ENCODE data around the gene ACTR1A.

DNA sequence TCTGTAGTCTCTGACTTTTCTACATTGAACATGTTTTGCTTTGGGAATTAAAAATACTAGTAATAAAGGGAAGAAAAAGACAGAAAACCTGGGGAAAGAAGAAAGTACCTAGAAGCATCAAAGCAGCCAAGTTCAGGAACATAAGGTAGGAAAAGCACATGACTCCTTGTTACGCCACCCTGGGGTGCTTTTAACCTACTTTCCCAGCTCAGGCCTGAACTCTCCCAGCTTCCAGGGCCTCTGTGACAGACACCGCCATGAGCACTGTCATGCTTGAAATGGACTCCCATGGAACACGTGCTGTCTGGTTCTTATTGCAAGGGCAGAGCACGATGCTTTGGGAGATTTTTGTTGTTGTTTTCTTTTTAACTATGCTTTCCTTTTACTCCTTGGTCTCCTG, 11.4 kb downstream of the ACTR1A start:
- no peak for TF ChIP-seq EZH2 (IDR thresholded peaks at IDR 0.05; ENCODE audit: borderline replicate concordance, low read depth, low read length, poor library complexity, severe bottlenecking)
- TF ChIP-seq, protein P1, sequence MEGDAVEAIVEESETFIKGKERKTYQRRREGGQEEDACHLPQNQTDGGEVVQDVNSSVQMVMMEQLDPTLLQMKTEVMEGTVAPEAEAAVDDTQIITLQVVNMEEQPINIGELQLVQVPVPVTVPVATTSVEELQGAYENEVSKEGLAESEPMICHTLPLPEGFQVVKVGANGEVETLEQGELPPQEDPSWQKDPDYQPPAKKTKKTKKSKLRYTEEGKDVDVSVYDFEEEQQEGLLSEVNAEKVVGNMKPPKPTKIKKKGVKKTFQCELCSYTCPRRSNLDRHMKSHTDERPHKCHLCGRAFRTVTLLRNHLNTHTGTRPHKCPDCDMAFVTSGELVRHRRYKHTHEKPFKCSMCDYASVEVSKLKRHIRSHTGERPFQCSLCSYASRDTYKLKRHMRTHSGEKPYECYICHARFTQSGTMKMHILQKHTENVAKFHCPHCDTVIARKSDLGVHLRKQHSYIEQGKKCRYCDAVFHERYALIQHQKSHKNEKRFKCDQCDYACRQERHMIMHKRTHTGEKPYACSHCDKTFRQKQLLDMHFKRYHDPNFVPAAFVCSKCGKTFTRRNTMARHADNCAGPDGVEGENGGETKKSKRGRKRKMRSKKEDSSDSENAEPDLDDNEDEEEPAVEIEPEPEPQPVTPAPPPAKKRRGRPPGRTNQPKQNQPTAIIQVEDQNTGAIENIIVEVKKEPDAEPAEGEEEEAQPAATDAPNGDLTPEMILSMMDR (conservative IDR thresholded peaks at IDR 0.05; ENCODE audit: low read depth, low read length), result no peak
